Measurements from ENCODE around the gene LGR5.

LGR5 gene

GRCh38 chr12:71465796-71466195 lies 26.2 kb downstream of the LGR5 start:
- Histone ChIP-seq H3K27ac (replicated peaks) (no peak overlapping the region), H3K27me3 (ENCODE audit: insufficient read depth, poor library complexity, severe bottlenecking) (peaks cover 7% of the 10 kb centered on the region), H3K4me3 (replicated peaks; ENCODE audit: insufficient read depth, low read length) (no peak overlapping the region)
- no peak for TF ChIP-seq CTCF (IDR thresholded peaks at IDR 0.05; ENCODE audit: insufficient read depth, low read length)
- DNase-seq (ENCODE audit: low read depth in 1 of 2, low spot score in 1 of 2) = no peak

DNA sequence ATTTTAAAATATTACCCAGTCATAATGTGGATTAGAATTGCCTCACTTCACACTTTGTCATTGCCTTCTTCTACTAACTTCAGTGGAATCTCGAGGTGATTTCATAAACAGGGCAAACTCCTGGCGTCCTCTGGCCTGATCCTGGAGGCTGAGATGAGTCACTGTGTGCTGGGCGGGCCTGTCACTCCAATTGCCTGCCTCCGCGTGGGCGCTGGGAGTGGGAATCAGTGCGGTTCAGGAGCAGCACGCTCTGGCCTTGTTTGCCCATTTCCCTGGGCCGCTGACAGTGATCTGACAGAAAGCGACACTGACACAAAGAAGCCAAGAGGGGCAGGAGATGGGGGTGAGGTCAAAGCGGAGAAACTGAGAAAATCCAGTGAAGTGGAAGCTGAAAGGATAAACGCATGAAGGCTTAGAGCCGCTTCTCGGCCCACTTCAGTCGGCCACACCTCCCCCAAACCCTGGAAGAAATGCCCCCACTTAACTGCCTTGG lies 29.7 kb downstream of the LGR5 start:
- no peak for DNase-seq (ENCODE audit: low read depth in 1 of 2, low spot score in 1 of 2)
- Histone ChIP-seq H3K27ac (replicated peaks) (no peak overlapping the region), H3K4me3 (replicated peaks; ENCODE audit: insufficient read depth, low read length) (no peak overlapping the region), H3K27me3 (ENCODE audit: insufficient read depth, poor library complexity, severe bottlenecking) (peaks cover 7% of the 10 kb centered on the region)
- TF ChIP-seq CTCF (IDR thresholded peaks at IDR 0.05; ENCODE audit: insufficient read depth, low read length) = no peak
- TF ChIP-seq POLR2AphosphoS5 (IDR thresholded peaks at IDR 0.05; ENCODE audit: low read depth) = no peak
- TF ChIP-seq GABPA (IDR thresholded peaks at IDR 0.05; ENCODE audit: low read depth) = no peak
- no peak for TF ChIP-seq SPI1 (IDR thresholded peaks at IDR 0.05; ENCODE audit: borderline replicate concordance, low read depth)
- TF ChIP-seq REST (IDR thresholded peaks at IDR 0.05; ENCODE audit: insufficient replicate concordance, low read depth) = no peak

DNA sequence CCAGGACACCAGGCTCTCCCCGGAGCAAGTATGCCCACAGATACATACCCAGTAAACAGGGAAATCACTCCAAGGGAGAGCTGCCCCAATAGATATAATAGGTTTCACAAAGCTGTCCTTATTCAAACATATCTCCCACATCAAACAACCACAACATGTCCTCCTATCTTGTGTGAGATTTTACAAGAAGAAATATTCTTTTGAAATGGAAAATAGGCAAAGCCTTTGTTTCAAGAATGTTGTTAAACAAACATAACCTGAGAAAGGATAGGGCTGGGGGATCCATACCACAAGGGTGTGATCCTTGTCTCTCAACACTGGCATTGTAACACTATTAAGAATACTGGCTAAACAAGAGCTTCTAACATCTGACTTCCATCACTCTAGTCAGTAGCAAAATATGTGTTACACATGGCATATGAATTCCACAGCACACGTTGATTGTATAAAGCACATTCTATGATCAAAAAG lies 32.9 kb downstream of the LGR5 start:
- DNase-seq (ENCODE audit: low read depth in 1 of 2, low spot score in 1 of 2) = no peak
- TF ChIP-seq SPI1 (IDR thresholded peaks at IDR 0.05; ENCODE audit: borderline replicate concordance, low read depth) (no peak), CTCF (IDR thresholded peaks at IDR 0.05; ENCODE audit: insufficient read depth, low read length) (no peak), GABPA (IDR thresholded peaks at IDR 0.05; ENCODE audit: low read depth) (no peak), POLR2AphosphoS5 (IDR thresholded peaks at IDR 0.05; ENCODE audit: low read depth) (no peak)
- Histone ChIP-seq H3K27me3 (ENCODE audit: insufficient read depth, poor library complexity, severe bottlenecking) (peaks cover 4% of the 10 kb centered on the region), H3K4me3 (replicated peaks; ENCODE audit: insufficient read depth, low read length) (no peak overlapping the region), H3K27ac (replicated peaks) (no peak overlapping the region)

DNA sequence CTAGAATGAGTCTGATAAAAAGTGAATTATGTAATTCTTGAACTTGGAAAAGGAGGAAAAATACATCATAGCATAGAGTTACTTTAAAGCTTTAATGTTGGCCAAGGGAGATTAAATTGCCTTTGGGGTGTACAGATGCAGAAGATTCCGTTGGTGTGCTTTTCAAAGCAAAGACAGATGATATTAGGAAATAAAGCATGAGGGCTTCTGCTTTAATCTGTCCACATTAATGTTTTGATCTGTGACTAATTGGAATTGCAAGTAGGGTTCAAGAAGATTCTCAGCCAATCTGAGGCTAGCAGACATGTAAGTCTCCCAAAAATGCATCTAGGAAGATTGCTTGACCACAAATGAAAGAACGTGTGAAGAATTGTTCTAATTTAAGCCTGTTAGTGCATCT lies 35.2 kb downstream of the LGR5 start:
- Histone ChIP-seq H3K4me3 (replicated peaks; ENCODE audit: insufficient read depth, low read length) (no peak overlapping the region), H3K27ac (replicated peaks) (no peak overlapping the region), H3K27me3 (ENCODE audit: insufficient read depth, poor library complexity, severe bottlenecking) (no peaks in the 10 kb centered on the region)
- no peak for DNase-seq (ENCODE audit: low read depth in 1 of 2, low spot score in 1 of 2)
- TF ChIP-seq SPI1 (IDR thresholded peaks at IDR 0.05; ENCODE audit: borderline replicate concordance, low read depth) (no peak), GABPA (IDR thresholded peaks at IDR 0.05; ENCODE audit: low read depth) (no peak), CTCF (IDR thresholded peaks at IDR 0.05; ENCODE audit: insufficient read depth, low read length) (no peak), REST (IDR thresholded peaks at IDR 0.05; ENCODE audit: insufficient replicate concordance, low read depth) (no peak), POLR2AphosphoS5 (IDR thresholded peaks at IDR 0.05; ENCODE audit: low read depth) (no peak)
